ENCODE results near the gene COMT.

COMT gene

DNA sequence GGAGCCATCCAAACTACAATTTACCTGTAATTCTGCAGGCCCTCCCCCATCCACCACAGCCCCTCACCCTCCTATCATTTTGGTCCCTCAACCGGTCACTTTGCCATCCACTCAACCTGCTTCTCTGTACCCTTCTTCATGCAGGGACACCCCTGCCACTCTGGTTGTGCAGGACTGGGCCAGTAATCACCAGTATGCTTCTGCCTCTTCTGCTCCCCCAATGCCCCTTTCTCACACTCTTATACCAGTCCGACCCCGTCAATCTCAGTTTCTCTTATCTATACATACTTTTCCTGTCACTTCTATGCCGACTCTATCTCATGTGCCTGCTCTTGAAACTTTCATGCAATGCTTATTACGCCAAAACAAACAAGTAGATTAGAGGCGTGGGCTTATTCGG, 5.1 kb upstream of the COMT start:
- H3K4me3 ChIP-seq (ENCODE audit: control insufficient read depth, low read depth, low read length): no peak overlapping the region
- DNase-seq (ENCODE audit: low read depth): no peak
- TF ChIP-seq, protein P1, sequence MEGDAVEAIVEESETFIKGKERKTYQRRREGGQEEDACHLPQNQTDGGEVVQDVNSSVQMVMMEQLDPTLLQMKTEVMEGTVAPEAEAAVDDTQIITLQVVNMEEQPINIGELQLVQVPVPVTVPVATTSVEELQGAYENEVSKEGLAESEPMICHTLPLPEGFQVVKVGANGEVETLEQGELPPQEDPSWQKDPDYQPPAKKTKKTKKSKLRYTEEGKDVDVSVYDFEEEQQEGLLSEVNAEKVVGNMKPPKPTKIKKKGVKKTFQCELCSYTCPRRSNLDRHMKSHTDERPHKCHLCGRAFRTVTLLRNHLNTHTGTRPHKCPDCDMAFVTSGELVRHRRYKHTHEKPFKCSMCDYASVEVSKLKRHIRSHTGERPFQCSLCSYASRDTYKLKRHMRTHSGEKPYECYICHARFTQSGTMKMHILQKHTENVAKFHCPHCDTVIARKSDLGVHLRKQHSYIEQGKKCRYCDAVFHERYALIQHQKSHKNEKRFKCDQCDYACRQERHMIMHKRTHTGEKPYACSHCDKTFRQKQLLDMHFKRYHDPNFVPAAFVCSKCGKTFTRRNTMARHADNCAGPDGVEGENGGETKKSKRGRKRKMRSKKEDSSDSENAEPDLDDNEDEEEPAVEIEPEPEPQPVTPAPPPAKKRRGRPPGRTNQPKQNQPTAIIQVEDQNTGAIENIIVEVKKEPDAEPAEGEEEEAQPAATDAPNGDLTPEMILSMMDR (conservative IDR thresholded peaks at IDR 0.05; ENCODE audit: control insufficient read depth, insufficient read depth, low read depth, low read length): no peak

DNA sequence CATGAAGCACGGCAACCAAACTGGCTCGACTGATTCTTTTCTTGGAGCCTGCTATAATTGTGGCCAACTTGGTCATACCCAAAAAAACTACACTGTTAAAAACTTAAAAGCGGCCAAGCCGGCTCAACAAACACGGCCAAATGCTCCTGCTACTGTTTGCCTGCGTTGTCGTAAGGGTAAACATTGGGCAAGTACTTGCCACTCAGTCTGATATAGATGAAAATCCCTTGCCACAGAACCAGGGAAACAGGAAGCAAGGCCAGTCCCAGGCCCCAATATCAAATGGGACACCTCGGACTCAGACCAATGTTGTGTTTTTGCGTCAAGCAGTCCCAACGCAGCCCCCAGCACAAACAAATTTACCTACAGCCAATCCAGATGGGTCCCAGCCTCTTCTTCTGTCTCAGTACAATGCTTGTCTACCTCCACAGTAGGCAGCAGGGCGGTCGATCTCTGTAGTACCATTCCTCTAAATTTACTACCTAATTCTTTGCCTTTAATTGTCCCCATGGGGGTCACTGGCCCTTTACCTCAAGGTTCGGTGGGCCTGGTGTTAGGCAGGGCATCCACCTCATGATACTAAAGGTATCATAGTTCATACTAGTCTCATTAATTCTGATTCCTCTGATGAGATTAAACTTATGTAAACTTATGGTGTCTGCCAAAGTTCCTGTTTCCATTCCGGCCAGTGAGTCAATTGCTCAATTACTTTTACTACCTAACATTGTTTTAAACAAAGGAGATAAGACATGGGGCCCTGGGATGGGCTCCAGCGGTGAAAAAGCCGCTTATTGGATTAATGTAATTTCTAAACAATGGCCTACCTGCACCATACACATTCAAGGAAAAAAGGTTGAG, 3.7 kb upstream of the COMT start:
- no peak for DNase-seq (ENCODE audit: low read depth)
- TF ChIP-seq, protein P1 (conservative IDR thresholded peaks at IDR 0.05; ENCODE audit: control insufficient read depth, insufficient read depth, low read depth, low read length): no peak
- H3K4me3 ChIP-seq (ENCODE audit: control insufficient read depth, low read depth, low read length): no peak overlapping the region

DNA sequence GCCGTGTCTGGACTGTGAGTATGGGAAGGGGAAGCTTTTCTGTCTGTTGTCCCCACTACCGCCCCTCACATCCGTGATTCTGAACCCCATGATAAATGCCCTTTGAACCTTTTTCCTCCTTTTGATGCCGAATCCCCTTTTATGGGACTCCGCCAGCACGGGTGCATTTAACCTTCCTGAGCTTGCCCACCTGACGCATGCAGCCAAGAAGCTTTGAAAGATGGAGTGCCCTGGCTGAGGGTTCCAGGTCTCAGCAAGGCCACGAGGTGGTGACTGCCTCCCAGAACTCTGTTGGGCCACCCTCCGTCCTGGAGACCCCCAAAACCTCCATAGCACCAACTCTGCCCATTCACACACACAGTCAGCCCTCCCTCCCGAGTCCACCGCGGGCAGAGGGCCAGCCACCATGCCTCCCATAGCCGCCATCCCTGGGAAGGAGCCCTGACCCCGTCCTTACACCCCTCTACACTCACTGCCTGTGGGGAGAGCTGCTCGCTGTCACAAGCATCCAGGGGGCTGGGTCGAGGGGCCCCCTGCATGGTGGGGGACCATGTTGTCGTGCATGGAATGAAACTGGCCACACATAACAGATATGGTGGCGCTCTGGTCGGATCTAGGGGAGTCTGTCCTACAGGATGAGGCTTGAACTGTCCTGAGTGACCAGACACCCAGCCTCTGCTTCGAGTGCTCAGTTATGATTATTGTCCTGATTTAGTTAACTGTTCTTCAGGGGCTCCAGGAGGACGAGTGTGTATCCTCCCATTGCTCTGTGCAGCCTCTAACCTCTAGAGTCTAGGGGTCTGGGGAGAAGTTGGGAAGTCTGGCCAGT, 822 bp upstream of the COMT start:
- no peak for DNase-seq (ENCODE audit: low read depth)
- H3K4me3 ChIP-seq (ENCODE audit: control insufficient read depth, low read depth, low read length): peak overlapping the region; percentile 84
- TF ChIP-seq, protein P1 (conservative IDR thresholded peaks at IDR 0.05; ENCODE audit: control insufficient read depth, insufficient read depth, low read depth, low read length): no peak

DNA sequence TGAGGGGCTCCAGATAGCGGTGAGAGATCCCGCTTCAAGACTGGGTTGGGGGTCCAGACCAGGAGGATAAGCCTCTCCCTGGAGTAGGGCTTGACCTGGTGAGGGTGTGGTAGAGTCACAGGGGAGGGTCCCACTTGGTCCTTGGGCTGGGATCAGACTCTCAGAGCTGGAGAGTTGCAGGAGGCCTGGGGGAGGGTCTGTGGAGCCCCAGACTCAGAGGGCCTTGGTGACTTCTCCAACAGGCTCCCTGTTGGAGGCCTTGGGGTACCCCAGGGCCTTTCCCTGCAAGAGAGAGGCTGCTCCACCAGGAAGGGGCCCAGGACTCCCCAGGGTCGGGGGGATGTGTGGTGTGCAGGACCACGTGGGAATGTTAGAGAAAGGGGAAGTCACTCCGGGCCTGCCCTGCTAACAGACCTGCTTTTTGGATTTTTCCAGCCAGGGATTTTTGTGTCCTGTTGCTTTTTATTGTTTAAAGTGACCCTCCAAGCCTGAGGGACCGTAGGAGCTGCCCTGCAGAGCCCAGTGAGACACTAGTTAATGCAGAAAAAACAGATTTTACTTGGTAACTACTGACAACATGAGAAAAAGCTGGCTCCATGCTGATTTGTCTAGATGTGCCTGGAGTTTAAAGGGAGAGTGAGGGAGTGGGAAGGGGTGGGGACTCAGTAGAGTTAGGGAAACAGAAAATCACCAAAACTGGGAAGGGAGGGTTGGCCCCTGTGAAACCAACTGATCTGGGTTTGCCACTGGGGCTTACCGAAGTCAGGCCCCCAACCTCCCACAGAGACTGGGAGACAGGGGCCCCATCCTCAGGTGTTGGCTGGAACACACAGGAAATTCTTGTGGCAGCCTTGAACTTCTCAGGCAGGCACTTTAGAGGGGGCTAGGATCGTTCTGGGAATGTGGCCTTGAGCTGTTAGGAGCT, 847 bp downstream of the COMT start:
- TF ChIP-seq, protein P1 (conservative IDR thresholded peaks at IDR 0.05; ENCODE audit: control insufficient read depth, insufficient read depth, low read depth, low read length): no peak

DNA sequence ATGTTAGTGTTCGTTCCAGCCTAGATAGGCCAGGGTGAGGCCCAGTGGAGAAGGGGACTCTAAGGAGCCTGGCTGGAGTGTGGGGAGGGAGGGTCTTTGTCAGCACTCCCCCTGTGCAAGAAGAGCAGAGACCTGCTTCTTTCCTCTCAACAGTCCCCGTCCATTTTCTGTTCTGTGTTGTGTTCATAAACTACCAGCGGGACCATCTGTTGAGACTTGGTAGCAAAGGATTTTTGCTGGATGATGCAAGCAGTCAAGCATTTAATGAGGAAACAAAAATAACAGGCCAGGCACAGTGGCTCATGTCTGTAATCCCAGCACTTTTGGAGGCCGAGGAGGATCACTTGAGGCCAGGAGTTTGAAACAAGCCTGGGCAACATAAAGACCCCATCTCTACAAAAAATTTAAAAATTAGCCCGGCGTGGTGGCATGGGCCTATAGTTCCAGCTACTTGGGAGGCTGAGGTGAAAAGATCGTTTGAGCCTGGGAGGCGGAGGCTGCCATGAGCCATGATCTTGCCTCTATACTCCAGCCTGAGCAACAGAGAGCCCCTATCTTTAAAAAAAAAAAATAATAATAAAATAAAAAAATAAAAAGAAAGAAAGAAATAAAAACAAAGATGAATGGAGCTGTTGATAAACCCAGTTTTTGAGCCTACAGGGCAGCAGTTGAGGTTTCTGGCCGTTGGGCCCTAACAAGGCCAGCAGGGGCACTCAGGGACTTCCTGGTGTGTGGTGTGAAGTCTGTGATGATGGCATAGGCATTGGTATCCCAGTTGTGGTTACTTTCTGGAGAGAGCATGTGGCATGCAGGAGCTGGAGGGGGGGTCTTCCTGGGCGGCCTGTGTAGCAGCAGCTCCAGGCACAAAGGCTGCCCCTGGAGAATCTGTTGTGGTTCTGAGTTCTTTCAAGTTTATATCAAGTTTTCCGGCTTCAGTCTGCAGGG, 1.8 kb downstream of the COMT start:
- peak; percentile 90 for DNase-seq (ENCODE audit: low read depth)
- peak overlapping the region; percentile 84 for H3K4me3 ChIP-seq (ENCODE audit: control insufficient read depth, low read depth, low read length)
- TF ChIP-seq, protein P1 (conservative IDR thresholded peaks at IDR 0.05; ENCODE audit: control insufficient read depth, insufficient read depth, low read depth, low read length): peak; percentile 16

More for the DNA sequence above, 847 bp downstream of the COMT start:
- peak; percentile 58 for DNase-seq (ENCODE audit: low read depth)
- peak overlapping the region; percentile 84 for H3K4me3 ChIP-seq (ENCODE audit: control insufficient read depth, low read depth, low read length)

Data from fibroblast of mammary gland (primary cell).